ENCODE results near the gene DSTYK.

- TF ChIP-seq CTCF (conservative IDR thresholded peaks at IDR 0.05; ENCODE audit: low read depth in 2 of 2) (no peak), REST (IDR thresholded peaks at IDR 0.05; ENCODE audit: unreplicated experiment) (no peak), EZH2phosphoT487 (IDR thresholded peaks at IDR 0.05; ENCODE audit: unreplicated experiment) (no peak), CREB1 (CRISPR knock-in tag; IDR thresholded peaks at IDR 0.05; ENCODE audit: low read depth) (no peak), ETS1 (IDR thresholded peaks at IDR 0.05) (no peak), EZH2 (IDR thresholded peaks at IDR 0.05; ENCODE audit: low read depth, unreplicated experiment) (no peak), POLR2AphosphoS5 (IDR thresholded peaks at IDR 0.05; ENCODE audit: low read depth) (no peak), NANOG (IDR thresholded peaks at IDR 0.05; ENCODE audit: borderline replicate concordance) (no peak), ZNF114 (CRISPR knock-in tag; IDR thresholded peaks at IDR 0.05) (no peak)
Measured at GRCh38 chr1:205095422-205095821, 116.1 kb downstream of the DSTYK start.

All from GM23338 (cell line).